Right renal cortex interstitium (tissue), 3 donors: Measurements from ENCODE around the gene RAB39B. TPM values are rescaled to one million over a fixed set of nuclear protein-coding genes. Genes with fewer than 3 reads are reported as not detected.
A peak's percentile ranks its signal among the peaks of the same experiment; 100 is the strongest.
"Not testable (repeated sequence)": the region's sequence is repeated elsewhere in the genome, so short reads cannot be mapped to it uniquely, and the experiment has no call there.

Experiments
- DNase-seq, 3 donors: peaks; one replicate each; pipeline ENCODE4 v3.0.0-alpha.2; 2013; ENCODE audit warnings: low read depth in 3 of 3, low spot score in 2 of 3
- polyA plus RNA-seq, 3 donors: library from polyadenylated mRNA; unstranded; fragments of 120-200 nt; gene quantifications; one replicate each; pipeline ENCODE4 v1.2.1, GENCODE V29; 2013; ENCODE audit not compliant: insufficient read length in 3 of 3

Gene RAB39B
- polyA plus RNA-seq: 1 to 10 TPM; 2.8 to 3.5 (median 3.3) TPM

GRCh38 chrX:155263854-155264628, at the start of gene RAB39B:
Gene RAB39B, minus strand, starts transcription at chrX:155264491. Its CDS starts 203 bp downstream, at chrX:155264288.
- DNase-seq: peak in 2 of 3 donors; percentile 2 to 13

- DNase-seq: no peak
Observed at GRCh38 chrX:155313766-155314165, 49.5 kb upstream of the RAB39B start.

- no peak for DNase-seq
Observed at GRCh38 chrX:155293771-155294170, 29.5 kb upstream of the RAB39B start.

- no peak for DNase-seq
Observed at GRCh38 chrX:155279873-155280272, 15.6 kb upstream of the RAB39B start.

GRCh38 chrX:155270969-155271368, 6.7 kb upstream of the RAB39B start:
- DNase-seq: no peak

- not testable (repeated sequence) for DNase-seq
Observed at GRCh38 chrX:155267995-155268394, 3.7 kb upstream of the RAB39B start.

- DNase-seq: no peak
Observed at GRCh38 chrX:155266439-155266838, 2.1 kb upstream of the RAB39B start.

- no peak for DNase-seq
Observed at GRCh38 chrX:155262970-155263754, 1.1 kb downstream of the RAB39B start.

GRCh38 chrX:155259752-155260151, 4.5 kb downstream of the RAB39B start:
- no peak for DNase-seq

- DNase-seq: no peak
Observed at GRCh38 chrX:155251391-155251790, 12.9 kb downstream of the RAB39B start.

- no peak for DNase-seq
Observed at GRCh38 chrX:155247497-155247896, 16.8 kb downstream of the RAB39B start.

- DNase-seq: no peak
Observed at GRCh38 chrX:155246748-155247147, 17.5 kb downstream of the RAB39B start.

- DNase-seq: no peak
Observed at GRCh38 chrX:155242300-155242699, 22.0 kb downstream of the RAB39B start.

GRCh38 chrX:155237719-155238118, 26.6 kb downstream of the RAB39B start:
- DNase-seq: no peak

GRCh38 chrX:155235891-155236290, 28.4 kb downstream of the RAB39B start:
- DNase-seq: no peak

GRCh38 chrX:155231163-155231562, 33.1 kb downstream of the RAB39B start:
- DNase-seq: no peak

- no peak for DNase-seq
Observed at GRCh38 chrX:155225774-155226173, 38.5 kb downstream of the RAB39B start.

- DNase-seq: not testable (repeated sequence)
Observed at GRCh38 chrX:155223746-155224145, 40.5 kb downstream of the RAB39B start.

- no peak for DNase-seq
Observed at GRCh38 chrX:155221351-155221750, 42.9 kb downstream of the RAB39B start.

- DNase-seq: no peak
Observed at GRCh38 chrX:155218777-155219176, 45.5 kb downstream of the RAB39B start.

- DNase-seq: peak in 1 of 3 donors; percentile 31
Observed at GRCh38 chrX:155216940-155217440, 47.3 kb downstream of the RAB39B start.
